ENCODE data around the gene RPH3AL.

- TF ChIP-seq CTCF (IDR thresholded peaks at IDR 0.05) (no peak), POLR2A (IDR thresholded peaks at IDR 0.05) (no peak)
Observed at GRCh38 chr17:258045-258734, 94.4 kb downstream of the RPH3AL start.

All from right lobe of liver (tissue), 4 donors.